Measurements from ENCODE around the gene SMO. TPM values are rescaled to one million over a fixed set of nuclear protein-coding genes. Genes with fewer than 3 reads are reported as not detected.
A peak's percentile ranks its signal among the peaks of the same experiment; 100 is the strongest.

SMO gene
- total RNA-seq, 2 experiments from 2014 or later, result not detected

DNA sequence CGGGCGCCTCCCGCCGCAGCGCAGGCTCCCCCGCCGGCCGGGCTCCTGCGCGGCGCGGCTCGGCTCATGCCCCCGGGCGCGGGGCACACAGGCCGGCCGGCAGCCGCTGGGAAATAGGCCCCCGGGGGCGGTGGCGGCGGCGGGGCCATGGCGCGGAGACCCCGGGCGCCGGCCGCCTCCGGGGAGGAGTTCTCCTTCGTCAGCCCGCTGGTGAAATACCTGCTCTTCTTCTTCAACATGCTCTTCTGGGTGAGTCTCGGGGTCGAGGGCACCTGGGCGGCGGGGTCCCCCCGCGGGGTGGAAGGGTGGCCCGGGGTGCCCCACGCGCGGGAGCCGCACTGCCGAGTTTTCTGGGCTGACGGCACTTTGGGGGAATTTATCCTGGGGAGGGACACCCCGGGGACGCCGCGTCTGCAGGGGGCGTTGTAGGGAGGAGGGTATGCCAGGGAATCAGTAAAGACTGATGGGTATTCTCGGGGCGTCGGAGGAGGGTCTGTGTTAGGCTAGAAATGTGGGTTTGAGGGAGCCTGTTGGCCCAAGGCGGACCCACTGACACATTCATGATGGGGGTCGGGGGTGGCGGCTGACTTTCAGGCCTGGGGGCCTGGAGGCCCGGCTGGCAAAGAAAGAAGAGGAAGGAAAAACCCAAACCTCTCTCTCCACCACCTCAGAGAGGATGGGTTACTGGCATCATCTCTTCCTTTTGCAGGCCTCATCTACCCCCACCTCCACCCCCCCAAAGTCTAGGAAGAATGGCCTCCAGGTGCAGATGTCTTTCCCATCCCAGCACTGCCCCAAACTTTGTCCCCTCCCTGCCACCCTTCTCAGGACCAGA is 43.4 kb upstream of the SMO start:
- intact Hi-C loops (cut with DNase I, micrococcal nuclease), result no loop called here
- peak; percentile 55 for ATAC-seq (ENCODE audit: poor library complexity)
- Mint-ChIP-seq H3K36me3 (ENCODE audit: low read depth) (no peaks in the 10 kb centered on the region), H3K4me3 (peak overlapping the region; percentile 87), H3K27ac (no peak overlapping the region), H3K4me1 (ENCODE audit: low read depth) (peaks cover 20% of the 10 kb centered on the region), H3K27me3 (peaks cover 6% of the 10 kb centered on the region), H3K9me3 (no peaks in the 10 kb centered on the region)
- ChIA-PET CTCF (interaction anchor here (2.5 kb wide), 1 partner anchor 19 kb away, joined by 9 read pairs; no protein-coding TSS in a partner anchor), POLR2A (interaction anchor here (1.1 kb wide), 1 partner anchor 8 kb away, joined by 3 read pairs; no protein-coding TSS in a partner anchor)
- peak in 7 of 14 experiments; percentile 13 to 53 (median 21) for DNase-seq
- H3K4me1 ChIP-seq (ENCODE audit: insufficient read depth, low read length), result peaks cover 21% of the 10 kb centered on the region
- no peaks in the 10 kb centered on the region for H3K36me3 ChIP-seq (ENCODE audit: insufficient read depth, low read length)
- no peaks in the 10 kb centered on the region for H3K27me3 ChIP-seq (ENCODE audit: control insufficient read depth in 1 of 2, insufficient read depth in 2 of 2, low read length in 2 of 2)
- peak overlapping the region; percentile 50 for H3K4me3 ChIP-seq (ENCODE audit: low read length)
- TF ChIP-seq, protein P1, sequence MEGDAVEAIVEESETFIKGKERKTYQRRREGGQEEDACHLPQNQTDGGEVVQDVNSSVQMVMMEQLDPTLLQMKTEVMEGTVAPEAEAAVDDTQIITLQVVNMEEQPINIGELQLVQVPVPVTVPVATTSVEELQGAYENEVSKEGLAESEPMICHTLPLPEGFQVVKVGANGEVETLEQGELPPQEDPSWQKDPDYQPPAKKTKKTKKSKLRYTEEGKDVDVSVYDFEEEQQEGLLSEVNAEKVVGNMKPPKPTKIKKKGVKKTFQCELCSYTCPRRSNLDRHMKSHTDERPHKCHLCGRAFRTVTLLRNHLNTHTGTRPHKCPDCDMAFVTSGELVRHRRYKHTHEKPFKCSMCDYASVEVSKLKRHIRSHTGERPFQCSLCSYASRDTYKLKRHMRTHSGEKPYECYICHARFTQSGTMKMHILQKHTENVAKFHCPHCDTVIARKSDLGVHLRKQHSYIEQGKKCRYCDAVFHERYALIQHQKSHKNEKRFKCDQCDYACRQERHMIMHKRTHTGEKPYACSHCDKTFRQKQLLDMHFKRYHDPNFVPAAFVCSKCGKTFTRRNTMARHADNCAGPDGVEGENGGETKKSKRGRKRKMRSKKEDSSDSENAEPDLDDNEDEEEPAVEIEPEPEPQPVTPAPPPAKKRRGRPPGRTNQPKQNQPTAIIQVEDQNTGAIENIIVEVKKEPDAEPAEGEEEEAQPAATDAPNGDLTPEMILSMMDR (IDR thresholded peaks at IDR 0.05), result peak; percentile 45
- no peak overlapping the region for H3K27ac ChIP-seq (ENCODE audit: low read depth in 1 of 2, low read length in 2 of 2)
- H3K9me3 ChIP-seq (ENCODE audit: control insufficient read depth in 1 of 2, insufficient read depth in 1 of 2, low read length in 2 of 2), result no peaks in the 10 kb centered on the region

- peaks cover 20% of the 10 kb centered on the region for H3K4me1 Mint-ChIP-seq (ENCODE audit: low read depth)
- ATAC-seq (ENCODE audit: poor library complexity), result no peak
- TF ChIP-seq, protein P1 (IDR thresholded peaks at IDR 0.05), result no peak
- ChIA-PET CTCF (no interaction called here), POLR2A (interaction anchor here (1.1 kb wide), 1 partner anchor 9 kb away, joined by 3 read pairs; no protein-coding TSS in a partner anchor)
- no peaks in the 10 kb centered on the region for H3K9me3 Mint-ChIP-seq
- Histone ChIP-seq H3K36me3 (ENCODE audit: insufficient read depth, low read length) (no peaks in the 10 kb centered on the region), H3K4me1 (ENCODE audit: insufficient read depth, low read length) (peaks cover 21% of the 10 kb centered on the region), H3K9me3 (ENCODE audit: control insufficient read depth in 1 of 2, insufficient read depth in 1 of 2, low read length in 2 of 2) (no peaks in the 10 kb centered on the region), H3K4me3 (ENCODE audit: low read length) (no peak overlapping the region), H3K27ac (ENCODE audit: low read depth in 1 of 2, low read length in 2 of 2) (no peak overlapping the region), H3K27me3 (ENCODE audit: control insufficient read depth in 1 of 2, insufficient read depth in 2 of 2, low read length in 2 of 2) (no peaks in the 10 kb centered on the region)
- peaks cover 6% of the 10 kb centered on the region for H3K27me3 Mint-ChIP-seq
- intact Hi-C loops (cut with DNase I, micrococcal nuclease), result no loop called here
- no peak overlapping the region for H3K27ac Mint-ChIP-seq
- peak in 1 of 14 experiments; percentile 44 for DNase-seq
- H3K4me3 Mint-ChIP-seq, result peak overlapping the region; percentile 87
- no peaks in the 10 kb centered on the region for H3K36me3 Mint-ChIP-seq (ENCODE audit: low read depth)
Observed at GRCh38 chr7:129146237-129146979, 42.0 kb upstream of the SMO start.

- Histone ChIP-seq H3K27ac (ENCODE audit: low read depth in 1 of 2, low read length in 2 of 2) (no peak overlapping the region), H3K4me3 (ENCODE audit: low read length) (no peak overlapping the region), H3K4me1 (ENCODE audit: insufficient read depth, low read length) (peaks cover 21% of the 10 kb centered on the region), H3K36me3 (ENCODE audit: insufficient read depth, low read length) (no peaks in the 10 kb centered on the region), H3K9me3 (ENCODE audit: control insufficient read depth in 1 of 2, insufficient read depth in 1 of 2, low read length in 2 of 2) (no peaks in the 10 kb centered on the region), H3K27me3 (ENCODE audit: control insufficient read depth in 1 of 2, insufficient read depth in 2 of 2, low read length in 2 of 2) (no peaks in the 10 kb centered on the region)
- Mint-ChIP-seq H3K9me3 (no peaks in the 10 kb centered on the region), H3K27ac (no peak overlapping the region), H3K4me3 (peak overlapping the region; percentile 6), H3K4me1 (ENCODE audit: low read depth) (peaks cover 20% of the 10 kb centered on the region), H3K27me3 (peaks cover 6% of the 10 kb centered on the region), H3K36me3 (ENCODE audit: low read depth) (no peaks in the 10 kb centered on the region)
- ChIA-PET POLR2A (no interaction called here), CTCF (no interaction called here)
- DNase-seq (peak in 1 of 14 experiments; percentile 30), ATAC-seq (ENCODE audit: poor library complexity) (no peak)
- intact Hi-C loops (cut with DNase I, micrococcal nuclease), result no loop called here
- TF ChIP-seq, protein P1 (IDR thresholded peaks at IDR 0.05), result no peak
Observed at GRCh38 chr7:129147731-129148130, 40.7 kb upstream of the SMO start.
